ENCODE results near the gene ROR2.

Gene ROR2

GRCh38 chr9:91785447-91785842 is 164.6 kb downstream of the ROR2 start:
- Mint-ChIP-seq H3K27ac (no peak overlapping the region), H3K4me1 (peaks cover 20% of the 10 kb centered on the region), H3K9me3 (peaks cover 4% of the 10 kb centered on the region), H3K4me3 (no peak overlapping the region), H3K27me3 (peaks cover 18% of the 10 kb centered on the region), H3K36me3 (no peaks in the 10 kb centered on the region)
- no peak for DNase-seq
- CTCF ChIA-PET: no interaction called here

GRCh38 chr9:91784673-91785446 is 165.2 kb downstream of the ROR2 start:
- peaks cover 18% of the 10 kb centered on the region for H3K27me3 Mint-ChIP-seq
- CTCF ChIA-PET: no interaction called here
- peaks cover 4% of the 10 kb centered on the region for H3K9me3 Mint-ChIP-seq
- no peaks in the 10 kb centered on the region for H3K36me3 Mint-ChIP-seq
- no peak overlapping the region for H3K27ac Mint-ChIP-seq
- DNase-seq: no peak
- no peak overlapping the region for H3K4me3 Mint-ChIP-seq
- peaks cover 20% of the 10 kb centered on the region for H3K4me1 Mint-ChIP-seq

- Mint-ChIP-seq H3K27me3 (peaks cover 18% of the 10 kb centered on the region), H3K4me1 (peaks cover 20% of the 10 kb centered on the region), H3K27ac (no peak overlapping the region), H3K4me3 (no peak overlapping the region), H3K36me3 (no peaks in the 10 kb centered on the region), H3K9me3 (peaks cover 4% of the 10 kb centered on the region)
- DNase-seq: no peak
- CTCF ChIA-PET: no interaction called here
Observed at GRCh38 chr9:91783876-91784672, 166.0 kb downstream of the ROR2 start.

- Mint-ChIP-seq H3K27me3 (peaks cover 18% of the 10 kb centered on the region), H3K36me3 (no peaks in the 10 kb centered on the region), H3K4me3 (no peak overlapping the region), H3K27ac (no peak overlapping the region), H3K4me1 (peaks cover 20% of the 10 kb centered on the region), H3K9me3 (peaks cover 4% of the 10 kb centered on the region)
- no peak for DNase-seq
- CTCF ChIA-PET: no interaction called here
Observed at GRCh38 chr9:91783411-91783810, 166.6 kb downstream of the ROR2 start.

- peaks cover 18% of the 10 kb centered on the region for H3K27me3 Mint-ChIP-seq
- H3K27ac Mint-ChIP-seq: no peak overlapping the region
- peaks cover 4% of the 10 kb centered on the region for H3K9me3 Mint-ChIP-seq
- CTCF ChIA-PET: no interaction called here
- DNase-seq: no peak
- H3K4me3 Mint-ChIP-seq: no peak overlapping the region
- no peaks in the 10 kb centered on the region for H3K36me3 Mint-ChIP-seq
- peaks cover 20% of the 10 kb centered on the region for H3K4me1 Mint-ChIP-seq
Observed at GRCh38 chr9:91782708-91783214, 167.3 kb downstream of the ROR2 start.

GRCh38 chr9:91781906-91782305 is 168.1 kb downstream of the ROR2 start:
- no peak overlapping the region for H3K4me3 Mint-ChIP-seq
- H3K4me1 Mint-ChIP-seq: peaks cover 20% of the 10 kb centered on the region
- CTCF ChIA-PET: no interaction called here
- peaks cover 4% of the 10 kb centered on the region for H3K9me3 Mint-ChIP-seq
- no peaks in the 10 kb centered on the region for H3K36me3 Mint-ChIP-seq
- no peak overlapping the region for H3K27ac Mint-ChIP-seq
- H3K27me3 Mint-ChIP-seq: peaks cover 18% of the 10 kb centered on the region
- DNase-seq: no peak

- Mint-ChIP-seq H3K36me3 (no peaks in the 10 kb centered on the region), H3K9me3 (peaks cover 4% of the 10 kb centered on the region), H3K27me3 (peaks cover 16% of the 10 kb centered on the region), H3K27ac (no peak overlapping the region), H3K4me3 (no peak overlapping the region), H3K4me1 (peaks cover 20% of the 10 kb centered on the region)
- CTCF ChIA-PET: interaction anchor here (0.6 kb wide), 1 partner anchor 220 kb away, joined by 3 read pairs; no protein-coding TSS in a partner anchor
- no peak for DNase-seq
Observed at GRCh38 chr9:91781116-91781515, 168.9 kb downstream of the ROR2 start.

GRCh38 chr9:91778031-91778430 is 172.0 kb downstream of the ROR2 start:
- no peak for DNase-seq
- H3K9me3 Mint-ChIP-seq: peaks cover 3% of the 10 kb centered on the region
- H3K4me1 Mint-ChIP-seq: peaks cover 9% of the 10 kb centered on the region
- no peak overlapping the region for H3K27ac Mint-ChIP-seq
- no peaks in the 10 kb centered on the region for H3K36me3 Mint-ChIP-seq
- peaks cover 19% of the 10 kb centered on the region for H3K27me3 Mint-ChIP-seq
- CTCF ChIA-PET: no interaction called here
- H3K4me3 Mint-ChIP-seq: no peak overlapping the region

- CTCF ChIA-PET: interaction anchor here (1.7 kb wide), 1 partner anchor 15 kb away, joined by 6 read pairs; no protein-coding TSS in a partner anchor
- Mint-ChIP-seq H3K27me3 (peaks cover 19% of the 10 kb centered on the region), H3K36me3 (no peaks in the 10 kb centered on the region), H3K4me3 (no peak overlapping the region), H3K9me3 (no peaks in the 10 kb centered on the region), H3K4me1 (peaks cover 3% of the 10 kb centered on the region), H3K27ac (no peak overlapping the region)
- no peak for DNase-seq
Observed at GRCh38 chr9:91777292-91777830, 172.7 kb downstream of the ROR2 start.

GRCh38 chr9:91776409-91777291 is 173.4 kb downstream of the ROR2 start:
- CTCF ChIA-PET: interaction anchor here (0.5 to 3.8 kb wide), 3 partner anchors 16 to 803 kb away, joined by 3 to 13 read pairs (median 6); partner anchors contain the start of gene ROR2
- H3K36me3 Mint-ChIP-seq: no peaks in the 10 kb centered on the region
- H3K9me3 Mint-ChIP-seq: no peaks in the 10 kb centered on the region
- no peak overlapping the region for H3K4me3 Mint-ChIP-seq
- H3K27ac Mint-ChIP-seq: no peak overlapping the region
- no peaks in the 10 kb centered on the region for H3K4me1 Mint-ChIP-seq
- no peak for DNase-seq
- peaks cover 19% of the 10 kb centered on the region for H3K27me3 Mint-ChIP-seq

GRCh38 chr9:91775708-91776028 is 174.4 kb downstream of the ROR2 start:
- Mint-ChIP-seq H3K4me1 (no peaks in the 10 kb centered on the region), H3K4me3 (no peak overlapping the region)

GRCh38 chr9:91775011-91775707 is 174.9 kb downstream of the ROR2 start:
- peak; percentile 77 for DNase-seq
- Mint-ChIP-seq H3K4me1 (no peaks in the 10 kb centered on the region), H3K27me3 (peaks cover 19% of the 10 kb centered on the region), H3K36me3 (no peaks in the 10 kb centered on the region), H3K27ac (no peak overlapping the region), H3K4me3 (no peak overlapping the region), H3K9me3 (no peaks in the 10 kb centered on the region)
- CTCF ChIA-PET: interaction anchor here (0.7 to 3.8 kb wide), 4 partner anchors 17 to 179 kb away, joined by 3 to 13 read pairs (median 4); partner anchors contain the start of gene ROR2

More at GRCh38 chr9:91775708-91776028, 174.4 kb downstream of the ROR2 start:
- Mint-ChIP-seq H3K27me3 (peaks cover 19% of the 10 kb centered on the region), H3K27ac (no peak overlapping the region), H3K36me3 (no peaks in the 10 kb centered on the region), H3K9me3 (no peaks in the 10 kb centered on the region)
- CTCF ChIA-PET: interaction anchor here (0.7 to 3.8 kb wide), 4 partner anchors 17 to 178 kb away, joined by 3 to 13 read pairs (median 4); partner anchors contain the start of gene ROR2
- DNase-seq: no peak

GRCh38 chr9:91773156-91773555 is 176.9 kb downstream of the ROR2 start:
- no peak for DNase-seq
- CTCF ChIA-PET: interaction anchor here (1.1 to 3.8 kb wide), 2 partner anchors 177 to 181 kb away, joined by 3 to 13 read pairs; partner anchors contain the start of gene ROR2
- Mint-ChIP-seq H3K27ac (no peak overlapping the region), H3K4me3 (no peak overlapping the region), H3K9me3 (no peaks in the 10 kb centered on the region), H3K4me1 (no peaks in the 10 kb centered on the region), H3K36me3 (no peaks in the 10 kb centered on the region), H3K27me3 (peaks cover 19% of the 10 kb centered on the region)
